ENCODE measurements around the gene R3HDM2.

The R3HDM2 gene

GRCh38 chr12:57467212-57467874, 36.5 kb upstream of the R3HDM2 start:
- no peak for DNase-seq (ENCODE audit: low read depth in 3 of 3)

- no peak for DNase-seq (ENCODE audit: low read depth in 3 of 3)
These were observed 35.1 kb upstream of the R3HDM2 start for GRCh38 chr12:57465747-57466505.

GRCh38 chr12:57465030-57465746, 34.3 kb upstream of the R3HDM2 start:
- no peak for DNase-seq (ENCODE audit: low read depth in 3 of 3)

- DNase-seq (ENCODE audit: low read depth in 3 of 3), result no peak
These were observed 33.7 kb upstream of the R3HDM2 start for GRCh38 chr12:57464569-57464968.

GRCh38 chr12:57462912-57463253, 32.0 kb upstream of the R3HDM2 start:
- no peak for DNase-seq (ENCODE audit: low read depth in 3 of 3)

- peak; percentile 75 to 84 (median 80) for DNase-seq (ENCODE audit: low read depth in 3 of 3)
These were observed 31.5 kb upstream of the R3HDM2 start for GRCh38 chr12:57462251-57462911.

- no peak for DNase-seq (ENCODE audit: low read depth in 3 of 3)
These were observed 31.0 kb upstream of the R3HDM2 start for GRCh38 chr12:57461917-57462250.

- DNase-seq (ENCODE audit: low read depth in 3 of 3), result no peak
These were observed 30.6 kb upstream of the R3HDM2 start for GRCh38 chr12:57461276-57461916.

- no peak for DNase-seq (ENCODE audit: low read depth in 3 of 3)
These were observed 30.0 kb upstream of the R3HDM2 start for GRCh38 chr12:57460841-57461275.

GRCh38 chr12:57460468-57460784, 29.6 kb upstream of the R3HDM2 start:
- DNase-seq (ENCODE audit: low read depth in 3 of 3), result no peak

- no peak for DNase-seq (ENCODE audit: low read depth in 3 of 3)
These were observed 29.1 kb upstream of the R3HDM2 start, which contains the start of gene GLI1 for GRCh38 chr12:57459750-57460467. Gene GLI1, plus strand, starts transcription at chr12:57459785. Its CDS starts 3,907 bp downstream, at chr12:57463692.

- DNase-seq (ENCODE audit: low read depth in 3 of 3), result peak; percentile 77 to 89 (median 86)
These were observed 28.4 kb upstream of the R3HDM2 start for GRCh38 chr12:57459055-57459749.

- no peak for DNase-seq (ENCODE audit: low read depth in 3 of 3)
These were observed 27.8 kb upstream of the R3HDM2 start for GRCh38 chr12:57458665-57459054.

GRCh38 chr12:57456737-57457490, 26.1 kb upstream of the R3HDM2 start:
- no peak for DNase-seq (ENCODE audit: low read depth in 3 of 3)

GRCh38 chr12:57456145-57456700, 25.4 kb upstream of the R3HDM2 start:
- no peak for DNase-seq (ENCODE audit: low read depth in 3 of 3)

GRCh38 chr12:57455374-57456144, 24.7 kb upstream of the R3HDM2 start:
- no peak for DNase-seq (ENCODE audit: low read depth in 3 of 3)

GRCh38 chr12:57454566-57455373, 23.9 kb upstream of the R3HDM2 start, which contains the start of gene INHBE:
Gene INHBE, plus strand, starts transcription at chr12:57455307. Its CDS starts 230 bp downstream, at chr12:57455537.
- DNase-seq (ENCODE audit: low read depth in 3 of 3), result no peak

GRCh38 chr12:57454213-57454565, 23.3 kb upstream of the R3HDM2 start:
- no peak for DNase-seq (ENCODE audit: low read depth in 3 of 3)

Measured in stimulated activated CD4-positive, alpha-beta T cell treated with anti-CD3 and anti-CD28 coated beads, TNF-alpha, amount 100 ng/mL, for 4 hours (primary cell).